ENCODE measurements around the gene DUOX1. TPM values are rescaled to one million over a fixed set of nuclear protein-coding genes. Genes with fewer than 3 reads are reported as not detected.

The DUOX1 gene
- total and polyA plus RNA-seq, 8 donors, result 6.4 to 265 (median 8.4) TPM

- Histone ChIP-seq H3K36me3 (peaks cover 0 to 21% of the 10 kb centered on the region in 2 donors), H3K27ac (no peak overlapping the region), H3K9me3 (no peaks in the 10 kb centered on the region), H3K4me1 (peaks cover 0 to 5% of the 10 kb centered on the region in 2 donors), H3K27me3 (peaks cover 4 to 10% of the 10 kb centered on the region in 2 donors), H3K4me3 (no peak overlapping the region)
- no peak for TF ChIP-seq CTCF (IDR thresholded peaks at IDR 0.05)
- ATAC-seq (no peak), DNase-seq (no peak)
- intact Hi-C loops (cut with DNase I), result no loop called here
Observed at GRCh38 chr15:45141386-45141785, 11.6 kb downstream of the DUOX1 start.

GRCh38 chr15:45143056-45143455 lies 13.3 kb downstream of the DUOX1 start:
- no peak overlapping the region for H3K27ac ChIP-seq
- intact Hi-C loops (cut with DNase I), result no loop called here

GRCh38 chr15:45143946-45144345 lies 14.2 kb downstream of the DUOX1 start:
- Histone ChIP-seq H3K4me3 (no peak overlapping the region), H3K4me1 (no peaks in the 10 kb centered on the region), H3K36me3 (peaks cover 0 to 29% of the 10 kb centered on the region in 2 donors), H3K27ac (no peak overlapping the region), H3K27me3 (no peaks in the 10 kb centered on the region), H3K9me3 (no peaks in the 10 kb centered on the region)
- TF ChIP-seq CTCF (IDR thresholded peaks at IDR 0.05), result no peak
- ATAC-seq, result no peak
- DNase-seq, result no peak
- intact Hi-C loops (cut with DNase I), result no loop called here

More at GRCh38 chr15:45143056-45143455, 13.3 kb downstream of the DUOX1 start:
- no peak for TF ChIP-seq CTCF (IDR thresholded peaks at IDR 0.05)
- Histone ChIP-seq H3K27me3 (no peaks in the 10 kb centered on the region), H3K9me3 (no peaks in the 10 kb centered on the region), H3K4me1 (peaks cover 0 to 5% of the 10 kb centered on the region in 2 donors), H3K36me3 (peaks cover 0 to 25% of the 10 kb centered on the region in 2 donors), H3K4me3 (no peak overlapping the region)
- ATAC-seq (no peak), DNase-seq (no peak)

- no peak for TF ChIP-seq CTCF (IDR thresholded peaks at IDR 0.05)
- DNase-seq, result no peak
- intact Hi-C loops (cut with DNase I), result no loop called here
Observed at GRCh38 chr15:45144775-45145174, 15.0 kb downstream of the DUOX1 start.

GRCh38 chr15:45146405-45146804 lies 16.6 kb downstream of the DUOX1 start:
- intact Hi-C loops (cut with DNase I), result no loop called here
- Histone ChIP-seq H3K4me1 (no peaks in the 10 kb centered on the region), H3K27me3 (no peaks in the 10 kb centered on the region), H3K36me3 (peaks cover 0 to 32% of the 10 kb centered on the region in 2 donors), H3K27ac (no peak overlapping the region), H3K4me3 (no peak overlapping the region), H3K9me3 (no peaks in the 10 kb centered on the region)
- DNase-seq (no peak), ATAC-seq (peak; percentile 72)
- no peak for TF ChIP-seq CTCF (IDR thresholded peaks at IDR 0.05)

More at GRCh38 chr15:45144775-45145174, 15.0 kb downstream of the DUOX1 start:
- Histone ChIP-seq H3K4me1 (no peaks in the 10 kb centered on the region), H3K36me3 (peaks cover 0 to 29% of the 10 kb centered on the region in 2 donors), H3K4me3 (no peak overlapping the region), H3K9me3 (no peaks in the 10 kb centered on the region), H3K27me3 (no peaks in the 10 kb centered on the region), H3K27ac (no peak overlapping the region)
- no peak for ATAC-seq

Data from left lung (tissue), 10 donors.